Psoas muscle (tissue), 8 donors: ENCODE results near the gene NSMF. TPM values are rescaled to one million over a fixed set of nuclear protein-coding genes. Genes with fewer than 3 reads are reported as not detected.

ENCODE experiments used
- ATAC-seq, 4 donors: fragments of 200-7000 bp; cut with Tn5 transposase; one replicate each; pipeline ENCODE4 v1.9.1; 2020; ENCODE audit warnings: moderate library complexity in 3 of 4, mild to moderate bottlenecking in 2 of 4
- DNase-seq, 2 donors: peaks; one replicate each; pipeline ENCODE4 v3.0.0-alpha.2; 2020
- H3K27ac ChIP-seq: fragments of 200-600 bp; one replicate; pipeline ENCODE4 v1.8.0; 2022
- H3K27me3 ChIP-seq, 3 donors: fragments of 200-600 bp in 1 of 3; one replicate each; pipeline versions ENCODE4 v1.6.1 to v1.8.0; 2013 to 2022; ENCODE audit warnings: low read length in 2 of 3, mild to moderate bottlenecking in 2 of 3, moderate library complexity in 1 of 3; ENCODE audit not compliant: insufficient read depth in 3 of 3
- H3K36me3 ChIP-seq, 2 donors: fragments of 200-600 bp in 1 of 2; one replicate each; pipeline versions ENCODE4 v1.6.1 to v1.8.0; 2013 to 2022; ENCODE audit warnings: low read depth in 1 of 2, mild to moderate bottlenecking in 1 of 2, moderate library complexity in 1 of 2; ENCODE audit not compliant: insufficient read depth in 1 of 2
- H3K4me1 ChIP-seq: fragments of 200-600 bp; one replicate; pipeline ENCODE4 v1.8.0; 2022
- H3K4me3 ChIP-seq: fragments of 200-600 bp; one replicate; pipeline ENCODE4 v1.8.0; 2022; ENCODE audit warnings: mild to moderate bottlenecking
- H3K9me3 ChIP-seq: fragments of 200-600 bp; one replicate; pipeline ENCODE4 v1.8.0; 2022
- WGBS, 3 donors: extraction: QIAGEN DNeasy Blood & Tissue Kit; methylation state at CpG; one replicate each; pipeline versions ENCODE4 v1.1.6 to v1.1.7; 2013; 5-methylcytosine and 5-hydroxymethylcytosine counted together
- intact Hi-C, 2 donors: fragments of 100-400 bp; cut with DNase I; formaldehyde crosslinking; loops; one replicate each; pipeline versions ENCODE4 v1.11.0 to v1.14.2; 2022
- polyA plus RNA-seq, 3 donors: library from polyadenylated mRNA; stranded (reverse); fragments of 200-250 nt; gene quantifications; one replicate each; pipeline ENCODE4 v1.2.3, GENCODE V29; 2013
- total RNA-seq, 4 donors: library from RNA; stranded (reverse); fragmentation: NEBNext Ultra II Directional in 2 of 4; extraction: Animal tissue kit (Norgen Biotek cat#: 25700) in 2 of 4; gene quantifications; one replicate each; pipeline versions ENCODE4 v1.2.1 to v1.2.4, GENCODE V29; 2021 to 2023
- TF ChIP-seq, protein P1 (sequence below): fragments of 200-600 bp; IDR thresholded peaks from one replicate; pipeline ENCODE4 v1.8.0; 2022; ENCODE audit warnings: antibody characterized with exemption
- donor health status: healthy with polysubstance abuse.
- donor health status: DM: no; HTN: no; CAD: no; lungs with moderate emphysema.
- donor health status: Bipolar disorder and iron deficiency.
- donor health status: healthy.
- donor health status: DM: yes; HTN: yes; CAD: no.
- donor health status: DM: no; HTN: no; CAD: no.
- donor health status: DM: no; HTN: no; CAD: no.
- donor health status: DM: yes; HTN: yes; CAD: no.

The NSMF gene
- total and polyA plus RNA-seq, 7 donors = 4.8 to 11.2 (median 6.4) TPM

DNA sequence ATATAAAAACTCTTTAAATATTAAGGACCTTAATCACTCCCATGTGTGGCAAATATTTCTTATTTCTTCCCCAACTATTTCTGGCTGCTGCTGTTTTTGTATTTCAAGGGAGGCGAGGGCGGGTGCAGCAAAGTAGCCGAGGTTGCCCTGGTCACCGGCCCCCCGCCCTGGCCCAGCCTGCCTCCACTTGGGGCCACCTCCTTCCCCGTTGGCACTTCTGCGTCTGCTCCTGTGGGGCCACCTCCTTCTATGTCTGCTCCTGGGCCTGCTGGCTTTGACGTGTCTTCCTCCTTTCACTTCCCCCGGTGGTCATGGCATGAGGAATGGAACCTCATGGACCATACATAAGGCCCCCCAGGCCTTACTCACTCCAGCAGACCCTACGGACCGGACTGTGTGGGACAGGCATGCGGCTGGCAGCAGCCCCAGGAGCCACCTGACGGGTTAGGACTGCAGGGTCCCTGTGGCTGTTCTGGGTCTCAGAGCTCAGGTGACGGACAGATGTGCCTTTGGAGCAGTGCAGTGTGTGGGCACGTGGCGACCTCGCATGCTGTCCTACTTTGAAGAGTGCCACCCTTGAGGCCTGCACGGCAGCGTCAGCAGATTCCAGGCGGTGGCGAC lies 12.2 kb downstream of the NSMF start:
- Histone ChIP-seq H3K27ac (no peak overlapping the region), H3K36me3 (peaks cover 0 to 18% of the 10 kb centered on the region in 2 donors), H3K27me3 (peaks cover 0 to 15% (median 0%) of the 10 kb centered on the region in 3 donors), H3K4me1 (peaks cover 3% of the 10 kb centered on the region), H3K4me3 (no peak overlapping the region), H3K9me3 (no peaks in the 10 kb centered on the region)
- 68 to 78% (median 70%) methylated on average over 21 of the region's 21 CpGs for WGBS, 3 donors
- TF ChIP-seq, protein P1, sequence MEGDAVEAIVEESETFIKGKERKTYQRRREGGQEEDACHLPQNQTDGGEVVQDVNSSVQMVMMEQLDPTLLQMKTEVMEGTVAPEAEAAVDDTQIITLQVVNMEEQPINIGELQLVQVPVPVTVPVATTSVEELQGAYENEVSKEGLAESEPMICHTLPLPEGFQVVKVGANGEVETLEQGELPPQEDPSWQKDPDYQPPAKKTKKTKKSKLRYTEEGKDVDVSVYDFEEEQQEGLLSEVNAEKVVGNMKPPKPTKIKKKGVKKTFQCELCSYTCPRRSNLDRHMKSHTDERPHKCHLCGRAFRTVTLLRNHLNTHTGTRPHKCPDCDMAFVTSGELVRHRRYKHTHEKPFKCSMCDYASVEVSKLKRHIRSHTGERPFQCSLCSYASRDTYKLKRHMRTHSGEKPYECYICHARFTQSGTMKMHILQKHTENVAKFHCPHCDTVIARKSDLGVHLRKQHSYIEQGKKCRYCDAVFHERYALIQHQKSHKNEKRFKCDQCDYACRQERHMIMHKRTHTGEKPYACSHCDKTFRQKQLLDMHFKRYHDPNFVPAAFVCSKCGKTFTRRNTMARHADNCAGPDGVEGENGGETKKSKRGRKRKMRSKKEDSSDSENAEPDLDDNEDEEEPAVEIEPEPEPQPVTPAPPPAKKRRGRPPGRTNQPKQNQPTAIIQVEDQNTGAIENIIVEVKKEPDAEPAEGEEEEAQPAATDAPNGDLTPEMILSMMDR = no peak
- intact Hi-C loops = no loop called here
- ATAC-seq = no peak
- DNase-seq = peak; percentile 12 to 38

DNA sequence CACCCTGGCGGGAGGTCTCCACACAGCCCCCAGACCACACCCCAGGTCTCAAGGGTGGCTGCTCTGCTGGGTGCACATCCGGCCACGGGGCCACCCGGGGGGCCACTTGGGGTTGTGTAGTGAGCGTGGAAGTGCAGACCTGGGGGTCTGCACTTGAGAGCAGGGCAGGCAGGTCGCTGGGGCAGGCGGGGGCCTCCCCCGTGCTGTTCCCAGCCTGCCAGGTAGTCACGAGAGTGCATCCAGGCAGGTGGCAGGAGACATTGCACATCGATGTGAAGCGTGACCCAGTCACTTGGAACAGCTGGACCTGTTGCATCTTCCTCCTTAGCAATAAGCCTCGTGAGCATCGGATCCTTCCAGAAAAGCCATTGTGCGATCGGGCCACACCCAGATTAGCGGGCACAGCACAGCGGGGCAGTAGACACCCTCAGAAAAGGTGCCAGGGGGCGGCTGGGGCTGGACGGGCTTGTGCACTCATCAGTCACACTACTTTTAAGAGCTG lies 13.2 kb downstream of the NSMF start:
- ATAC-seq (peak; percentile 8 to 26 (median 24)), DNase-seq (peak; percentile 14 to 52)
- Histone ChIP-seq H3K9me3 (no peaks in the 10 kb centered on the region), H3K27ac (no peak overlapping the region), H3K4me3 (no peak overlapping the region), H3K27me3 (peaks cover 0 to 21% (median 5%) of the 10 kb centered on the region in 3 donors), H3K36me3 (peaks cover 0 to 18% of the 10 kb centered on the region in 2 donors), H3K4me1 (peaks cover 3% of the 10 kb centered on the region)
- TF ChIP-seq, protein P1 = no peak
- intact Hi-C loops = no loop called here
- WGBS, 3 donors = 37 to 47% (median 40%) methylated on average over 19 of the region's 19 CpGs

DNA sequence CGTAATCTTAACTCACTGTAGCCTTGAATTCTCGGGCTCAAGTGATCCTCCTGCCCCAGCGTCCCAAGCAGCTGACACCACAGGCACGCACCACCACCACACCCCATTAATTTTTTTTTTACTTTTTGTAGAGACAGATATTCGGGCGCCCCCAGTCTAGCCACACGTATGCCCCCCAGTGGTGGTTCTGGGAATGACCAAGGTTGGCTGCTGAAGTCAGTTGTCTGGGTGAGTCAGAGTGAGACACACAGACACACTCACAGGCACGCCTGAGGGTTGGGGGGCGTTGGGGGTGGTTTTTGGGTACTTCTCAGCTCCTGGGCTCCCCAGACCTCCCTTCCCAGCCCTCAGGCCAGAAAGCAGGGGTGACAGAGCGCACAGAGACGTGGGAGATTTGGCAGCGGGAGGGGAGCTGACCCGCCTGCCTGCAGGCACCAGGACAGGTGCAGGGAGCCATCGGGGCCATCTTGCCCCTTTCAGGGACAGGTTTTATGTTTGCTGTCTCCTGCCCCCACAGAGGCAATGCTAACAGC lies 13.8 kb downstream of the NSMF start:
- peak; percentile 78 to 91 (median 82) for ATAC-seq
- Histone ChIP-seq H3K9me3 (no peaks in the 10 kb centered on the region), H3K27ac (no peak overlapping the region), H3K4me1 (peaks cover 3% of the 10 kb centered on the region), H3K4me3 (no peak overlapping the region), H3K36me3 (peaks cover 0 to 18% of the 10 kb centered on the region in 2 donors), H3K27me3 (peaks cover 0 to 21% (median 5%) of the 10 kb centered on the region in 3 donors)
- WGBS, 3 donors = 14 to 21% (median 15%) methylated on average over 14 of the region's 14 CpGs
- TF ChIP-seq, protein P1 = peak; percentile 71
- intact Hi-C loops = no loop called here
- DNase-seq = peak; percentile 81 to 87

DNA sequence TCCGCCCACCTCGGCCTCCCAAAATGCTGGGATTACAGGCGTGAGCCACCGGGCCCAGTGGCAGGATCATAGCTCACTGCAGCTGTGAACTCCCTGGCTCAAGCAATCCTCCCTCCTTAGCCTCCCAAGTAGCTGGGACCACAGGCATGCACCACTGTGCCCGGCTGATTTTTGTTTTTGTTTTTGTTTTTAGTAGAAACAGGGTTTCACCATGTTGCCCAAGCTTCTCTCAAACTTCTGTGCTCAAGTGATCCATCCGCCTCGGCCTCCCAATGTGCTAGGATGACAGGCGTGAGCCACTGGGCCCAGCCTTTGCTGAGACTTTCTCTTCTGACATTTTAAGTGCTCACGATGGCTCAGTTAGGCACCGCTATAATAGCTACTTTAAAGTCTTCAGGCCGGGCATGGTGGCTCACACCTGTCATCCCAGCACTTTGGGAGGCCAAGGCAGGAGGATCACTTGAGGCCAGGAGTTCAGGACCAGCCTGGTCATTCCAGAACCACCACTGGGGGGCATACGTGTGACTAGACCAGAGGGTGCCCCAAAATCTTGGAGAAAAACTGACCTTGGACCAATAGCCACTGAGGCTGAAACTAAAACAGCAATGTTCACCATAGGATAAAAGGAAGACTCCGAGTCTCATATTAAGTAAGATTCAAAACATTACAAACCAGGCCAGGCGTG lies 14.9 kb downstream of the NSMF start:
- H3K4me3 ChIP-seq = no peak overlapping the region
- H3K36me3 ChIP-seq = peaks cover 0 to 10% of the 10 kb centered on the region in 2 donors
- peaks cover 0 to 25% (median 5%) of the 10 kb centered on the region in 3 donors for H3K27me3 ChIP-seq
- DNase-seq (peak; percentile 4 to 9), ATAC-seq (no peak)
- no peaks in the 10 kb centered on the region for H3K9me3 ChIP-seq
- H3K4me1 ChIP-seq = peaks cover 3% of the 10 kb centered on the region
- intact Hi-C loops = no loop called here
- no peak overlapping the region for H3K27ac ChIP-seq
- TF ChIP-seq, protein P1 = no peak
- 84 to 89% (median 89%) methylated on average over 14 of the region's 14 CpGs for WGBS, 3 donors
